ENCODE results near the gene TMEM100.
A peak's percentile ranks its signal among the peaks of the same experiment; 100 is the strongest.

TMEM100 gene

GRCh38 chr17:55743103-55743679 is 20.5 kb upstream of the TMEM100 start:
- no peak for DNase-seq

GRCh38 chr17:55742272-55743102 is 19.8 kb upstream of the TMEM100 start:
- DNase-seq = no peak

- DNase-seq = no peak
Observed at GRCh38 chr17:55741356-55741700, 18.7 kb upstream of the TMEM100 start.

DNA sequence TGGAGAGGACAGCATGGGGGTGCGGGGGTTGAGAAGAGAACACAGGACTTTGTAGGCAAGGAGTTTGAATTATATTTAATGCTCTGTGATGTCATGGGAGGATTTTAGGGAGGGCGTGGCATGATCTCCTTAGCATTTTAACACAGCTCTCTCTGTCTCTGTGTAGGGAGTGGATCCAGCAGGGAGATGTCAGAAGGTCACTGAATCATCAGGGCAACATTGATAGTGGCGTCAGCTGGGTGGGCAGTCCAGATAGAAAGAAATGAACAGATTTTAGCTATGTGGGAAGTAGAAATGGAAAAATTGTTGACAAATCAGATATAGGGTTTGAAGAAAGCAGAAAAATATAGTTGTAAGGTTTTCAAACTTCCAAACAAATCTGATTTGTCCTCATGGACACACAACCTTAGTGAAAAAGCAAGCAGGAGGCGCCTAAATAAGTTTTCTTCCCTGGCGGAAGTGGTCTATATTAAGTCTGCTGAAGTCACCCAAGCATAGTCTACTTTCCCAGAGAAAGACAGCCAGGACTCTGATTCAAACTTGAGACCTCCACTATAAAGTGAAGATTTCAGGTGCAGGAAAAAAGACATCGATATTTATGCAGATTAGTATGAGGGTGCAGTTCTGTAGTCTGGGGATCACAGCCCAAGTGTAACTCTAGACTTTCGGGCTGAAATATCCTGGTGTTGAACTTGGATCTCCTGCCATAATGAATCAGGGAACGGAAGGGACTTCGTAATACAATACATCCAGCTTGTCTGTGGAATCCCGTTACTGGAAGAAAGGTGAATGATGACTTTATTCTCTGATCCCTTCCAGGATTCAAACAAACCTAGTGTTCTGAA is 18.1 kb upstream of the TMEM100 start:
- DNase-seq = no peak

GRCh38 chr17:55737976-55738501 is 15.4 kb upstream of the TMEM100 start:
- no peak for DNase-seq

DNA sequence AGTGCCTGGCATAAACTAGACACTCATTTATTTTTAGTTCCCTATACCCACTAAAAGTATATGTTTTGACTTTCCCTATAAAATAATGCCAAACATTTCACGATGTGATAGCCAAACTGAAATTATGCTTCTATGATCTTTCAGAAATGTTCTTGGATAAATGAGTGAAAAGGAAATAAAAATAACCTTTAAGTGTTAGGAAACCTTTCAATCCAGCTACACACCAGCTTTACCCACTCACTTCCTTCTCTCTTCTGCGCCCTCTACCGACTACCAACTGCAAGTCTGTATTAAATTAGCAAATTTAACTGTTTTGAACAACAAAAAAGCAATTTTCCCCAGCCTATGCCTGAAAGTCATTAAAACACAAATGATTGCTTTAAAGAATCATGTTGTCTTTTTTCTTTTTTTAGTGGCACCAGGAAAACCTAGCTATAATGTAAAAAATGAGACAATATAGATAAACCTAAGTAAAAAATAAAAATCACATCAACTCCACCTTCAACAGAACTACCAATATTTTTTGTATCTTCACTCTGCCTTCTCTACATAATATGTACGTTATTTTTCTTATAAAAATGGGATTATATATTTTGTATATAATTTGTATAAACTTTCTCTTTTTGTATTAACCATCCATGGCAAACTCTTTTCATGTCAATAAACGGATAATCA is 13.2 kb upstream of the TMEM100 start:
- peak; percentile 28 to 44 for DNase-seq

DNA sequence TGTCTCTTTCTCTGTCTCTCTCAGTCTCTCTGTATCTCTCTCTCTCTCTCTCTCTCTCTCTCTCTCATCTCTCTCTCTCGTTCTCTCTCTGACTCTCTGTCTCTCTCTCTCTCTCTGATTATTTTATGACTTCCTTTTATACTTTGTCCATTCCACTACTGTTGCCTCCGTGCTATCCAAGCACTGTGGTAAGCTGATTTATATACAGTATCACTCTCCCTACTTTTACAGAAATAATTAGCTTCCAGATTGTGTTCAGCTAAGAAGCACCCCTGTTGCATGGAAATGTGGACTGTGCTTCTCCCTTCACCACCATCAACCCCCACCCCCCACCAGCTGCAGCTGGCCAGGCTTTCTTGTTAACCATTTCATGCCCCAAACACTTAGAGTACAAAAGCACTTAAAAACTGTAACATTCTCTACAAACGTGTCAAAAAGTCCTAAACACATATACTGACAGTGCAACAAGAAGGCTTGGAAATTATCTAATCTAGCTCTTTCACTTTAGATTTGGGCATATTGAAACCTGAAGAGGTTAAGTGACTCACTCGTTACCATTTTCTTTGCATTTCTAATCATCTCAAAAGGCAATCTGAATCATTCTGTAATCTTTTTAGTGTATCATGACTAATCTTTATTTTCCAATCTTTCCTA is 11.6 kb upstream of the TMEM100 start:
- DNase-seq = no peak

DNA sequence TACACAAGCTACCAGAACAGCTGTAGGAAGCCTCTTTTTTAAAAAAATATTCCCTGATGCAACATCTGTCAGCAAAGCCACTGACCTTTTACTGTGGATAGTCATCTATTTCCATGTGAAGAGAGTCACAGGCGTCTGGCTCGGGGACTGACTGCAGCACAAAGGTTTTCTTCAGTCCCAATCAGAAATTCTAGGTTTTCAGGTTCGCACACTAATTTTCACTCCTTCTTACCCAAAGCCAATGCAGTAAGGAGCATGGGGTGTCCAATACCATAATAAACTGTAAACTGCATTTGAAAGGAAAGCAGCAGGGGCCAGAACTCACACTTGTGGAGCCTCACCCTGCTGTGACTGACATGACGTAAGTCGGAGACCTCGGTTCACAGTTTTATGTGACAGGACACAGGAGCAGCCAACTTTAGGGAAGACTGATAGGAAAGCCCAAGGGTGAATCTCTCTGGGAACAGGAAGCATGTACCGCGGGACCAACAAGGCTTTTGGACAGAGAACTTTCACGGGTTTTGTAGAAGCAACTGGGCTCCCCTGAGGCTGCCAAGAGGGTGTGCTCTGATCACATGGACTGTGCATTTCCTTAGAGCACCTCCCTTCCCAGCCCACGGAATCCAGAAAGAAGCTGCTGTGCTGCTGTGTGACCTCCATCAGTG is 9.1 kb upstream of the TMEM100 start:
- DNase-seq = no peak

DNA sequence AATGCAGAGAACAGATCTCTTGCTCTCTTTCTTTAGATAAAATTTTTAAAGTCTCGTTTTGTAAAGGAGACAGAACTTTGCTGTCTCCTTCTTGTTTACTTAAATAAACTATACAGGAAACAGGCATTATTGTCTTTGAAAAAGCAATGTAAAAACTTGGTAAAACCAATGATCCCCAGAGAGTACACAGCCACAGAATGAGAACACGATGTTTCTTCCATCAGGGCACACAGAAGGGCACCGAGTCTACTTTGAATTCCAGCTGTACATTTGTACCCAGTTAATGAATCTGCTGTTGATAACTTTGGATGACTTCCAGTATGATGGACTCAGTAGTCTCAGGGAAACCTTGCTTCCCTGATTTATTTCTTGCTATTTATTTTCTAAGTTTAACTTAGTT is 8.1 kb upstream of the TMEM100 start:
- no peak for DNase-seq

DNA sequence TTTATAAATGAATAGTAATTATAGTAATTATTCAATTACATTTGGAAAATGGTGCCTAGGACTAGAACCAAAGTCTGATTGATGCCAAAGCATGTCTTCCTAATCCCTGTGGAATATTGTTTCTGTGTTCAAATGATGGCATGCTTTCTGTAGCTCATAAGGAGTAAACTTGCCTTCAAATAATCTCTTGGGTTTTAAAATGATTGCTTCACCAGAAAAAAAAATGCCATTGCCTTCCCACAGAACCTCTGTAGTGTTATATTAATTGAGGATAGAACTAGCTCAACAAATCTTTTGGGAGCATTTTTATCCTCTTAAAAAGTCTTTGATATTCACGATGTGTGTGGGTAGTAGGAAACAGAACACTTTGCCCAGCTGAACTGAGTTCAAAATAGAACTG is 7.7 kb upstream of the TMEM100 start:
- DNase-seq = no peak

DNA sequence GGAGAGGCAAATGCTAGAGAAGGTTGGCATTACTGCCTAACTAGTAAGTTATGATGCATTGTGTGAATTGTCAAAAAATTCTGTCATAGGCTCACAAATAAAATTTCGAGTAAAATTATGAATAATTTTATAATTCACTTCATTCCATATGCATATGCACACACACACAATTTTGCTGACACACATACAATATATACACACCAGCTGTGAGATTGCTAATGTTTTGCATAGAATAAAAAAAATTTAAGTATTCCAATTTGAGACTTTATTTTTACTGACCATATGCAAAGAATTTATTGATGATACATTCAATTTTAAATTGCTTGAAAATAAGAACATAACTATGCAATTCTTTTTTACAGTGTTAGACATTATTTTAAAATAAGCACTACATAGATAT is 6.8 kb upstream of the TMEM100 start:
- DNase-seq = no peak

DNA sequence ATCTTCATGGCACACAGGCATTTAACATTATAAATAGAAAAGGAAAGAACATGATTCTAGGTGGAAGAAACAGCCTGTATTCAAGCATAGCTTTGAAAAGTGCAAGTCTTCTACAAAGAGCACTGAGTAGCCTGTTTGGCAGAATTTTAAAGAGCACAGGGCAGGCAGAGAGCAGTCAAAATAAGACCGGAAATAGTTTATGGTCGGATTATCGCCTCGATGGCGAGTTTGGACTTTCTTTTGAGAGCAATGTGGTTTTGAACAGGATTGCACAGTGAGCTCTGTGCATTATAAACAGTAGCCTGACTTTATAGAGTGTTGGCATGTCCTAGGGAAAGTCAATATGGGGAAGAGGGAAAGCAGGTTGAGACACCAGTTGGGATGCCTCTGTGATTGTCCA is 6.2 kb upstream of the TMEM100 start:
- no peak for DNase-seq

GRCh38 chr17:55728361-55728760 is 5.7 kb upstream of the TMEM100 start:
- no peak for DNase-seq

- DNase-seq = no peak
Observed at GRCh38 chr17:55727920-55728319, 5.3 kb upstream of the TMEM100 start.

DNA sequence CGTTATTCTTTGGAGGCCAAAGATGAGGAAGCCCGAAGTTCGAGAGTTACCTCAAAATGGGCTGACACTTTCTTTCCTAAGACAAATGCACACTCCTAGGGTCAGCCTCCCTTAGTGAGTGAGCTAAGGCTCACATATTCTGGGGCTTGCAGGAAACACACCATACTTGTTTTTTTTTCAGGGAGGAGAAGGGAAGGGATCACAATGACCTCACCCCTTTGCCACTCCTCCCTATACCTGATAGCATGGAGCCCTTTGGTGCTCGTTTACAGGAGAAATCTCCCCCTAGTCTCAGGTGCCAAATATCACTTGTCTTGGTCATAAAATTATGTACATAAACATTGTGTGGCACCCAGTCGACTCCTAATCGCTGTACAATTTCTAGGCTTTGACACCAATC is 4.6 kb upstream of the TMEM100 start:
- DNase-seq = no peak

DNA sequence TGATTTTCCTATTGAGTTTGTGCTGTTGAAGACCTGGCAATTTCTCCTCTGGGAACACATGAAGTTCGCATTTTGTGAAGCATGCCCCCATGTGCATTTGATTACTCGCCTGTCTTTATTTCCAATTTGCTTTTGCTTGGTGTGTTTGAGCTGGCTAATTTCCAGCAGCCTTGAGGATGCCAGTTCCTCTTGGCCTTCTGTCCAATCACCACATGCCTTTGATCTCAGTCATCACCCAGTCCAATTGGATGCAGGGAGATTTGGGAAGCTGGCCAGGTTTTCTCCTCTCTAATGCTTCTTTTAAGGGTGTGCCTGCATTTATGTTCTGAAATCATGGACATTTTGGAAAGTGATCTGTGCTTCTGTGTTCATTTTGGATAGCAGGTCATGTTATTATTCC is 3.8 kb upstream of the TMEM100 start:
- DNase-seq = no peak

GRCh38 chr17:55723488-55723848 is 804 bp upstream of the TMEM100 start:
- no peak for DNase-seq

DNA sequence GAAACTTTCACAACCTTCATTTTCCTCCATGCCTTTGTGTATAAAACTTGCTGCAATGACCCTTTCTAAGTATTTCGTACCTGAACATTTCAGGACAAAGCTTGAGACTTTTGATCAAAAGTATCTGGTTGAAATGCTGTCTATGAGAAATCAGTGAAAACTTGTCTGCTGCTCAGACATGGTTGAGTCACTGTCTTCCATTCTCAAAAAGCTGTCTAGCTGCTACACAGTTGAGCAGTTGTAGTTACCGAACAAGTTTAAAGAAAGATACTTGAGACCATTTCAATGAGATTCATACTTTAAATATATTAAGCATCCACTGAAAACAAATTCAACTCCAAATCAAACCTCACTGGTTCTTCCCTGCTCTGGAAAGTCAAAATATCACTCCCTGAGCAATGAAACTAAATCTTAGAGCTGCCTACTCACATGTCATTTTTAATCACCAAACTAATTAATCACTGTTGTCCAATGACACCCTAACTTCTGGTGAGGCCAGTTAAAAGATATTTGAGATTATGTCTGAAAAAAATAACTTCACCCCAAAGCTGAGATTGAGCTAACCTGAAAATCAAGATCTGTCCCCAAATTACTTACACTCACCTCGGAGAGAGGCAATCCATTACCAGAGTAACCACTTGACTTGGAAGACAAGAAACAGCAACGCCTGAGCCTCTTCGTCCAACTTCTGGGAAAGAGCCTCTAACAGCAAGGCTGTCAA is 488 bp downstream of the TMEM100 start:
- no peak for DNase-seq

DNA sequence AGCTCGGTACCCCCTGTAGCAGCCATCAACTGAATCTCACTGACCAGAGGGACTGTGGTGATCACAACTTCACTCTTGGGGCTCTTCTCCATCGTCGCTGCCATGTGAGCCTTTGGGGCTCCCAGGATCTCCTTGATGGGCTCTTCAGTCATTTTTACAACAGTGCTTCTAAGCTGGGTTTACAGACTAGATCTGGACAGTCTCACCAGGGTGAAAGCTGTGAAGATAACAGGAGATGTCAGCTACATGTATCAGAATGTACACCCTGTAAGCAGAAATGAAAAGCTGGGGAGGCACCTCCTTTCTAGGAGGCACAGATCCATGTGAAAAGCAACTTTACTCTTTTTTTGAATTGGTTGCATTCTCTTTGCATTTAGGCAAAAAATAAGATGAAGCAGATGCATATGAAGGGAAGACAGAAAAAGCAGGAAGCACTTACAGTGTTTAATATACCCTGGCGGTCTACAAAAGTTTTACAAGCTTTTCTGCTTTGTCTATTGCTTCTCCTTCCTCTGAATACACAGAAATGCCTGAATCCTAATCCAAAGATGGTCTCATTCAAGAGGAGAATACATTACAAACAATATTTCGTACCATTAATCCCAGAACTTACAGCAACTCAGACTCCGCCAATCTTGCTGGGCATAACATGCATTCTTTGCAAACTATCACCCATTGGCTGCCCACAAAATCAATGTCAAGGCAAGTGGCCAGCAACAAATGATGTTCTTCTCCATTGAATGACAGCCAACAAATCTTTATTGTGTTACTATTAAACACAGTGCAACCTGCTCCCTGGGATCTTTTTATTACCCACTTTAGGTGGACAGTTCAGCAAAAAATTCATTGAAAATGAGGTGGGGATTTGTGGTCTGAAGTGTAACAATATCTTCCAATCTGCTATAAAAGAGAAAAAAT is 1.5 kb downstream of the TMEM100 start:
- no peak for DNase-seq

All from CD4-positive, alpha-beta T cell treated with Interleukin-4 for 1 hour (primary cell).